ENCODE results near the gene CCDC186. TPM values are rescaled to one million over a fixed set of nuclear protein-coding genes. Genes with fewer than 3 reads are reported as not detected.

Gene CCDC186
- 27.7 TPM for total RNA-seq

- peak; percentile 97 for DNase-seq (ENCODE audit: low spot score)
These were observed at the start of gene CCDC186 for GRCh38 chr10:114173921-114174694. TSS of gene CCDC186 (minus strand) at chr10:114174203. CDS start at chr10:114163268, 10,935 bp downstream.

GRCh38 chr10:114223066-114223465, 49.1 kb upstream of the CCDC186 start:
- no peak for DNase-seq (ENCODE audit: low spot score)

GRCh38 chr10:114221235-114221634, 47.2 kb upstream of the CCDC186 start:
- DNase-seq (ENCODE audit: low spot score) = no peak

GRCh38 chr10:114220281-114220680, 46.3 kb upstream of the CCDC186 start:
- no peak for DNase-seq (ENCODE audit: low spot score)

- no peak for DNase-seq (ENCODE audit: low spot score)
These were observed 41.0 kb upstream of the CCDC186 start for GRCh38 chr10:114215033-114215432.

- no peak for DNase-seq (ENCODE audit: low spot score)
These were observed 38.1 kb upstream of the CCDC186 start for GRCh38 chr10:114212153-114212552.

GRCh38 chr10:114208351-114208750, 34.3 kb upstream of the CCDC186 start:
- DNase-seq (ENCODE audit: low spot score) = no peak

GRCh38 chr10:114207349-114207748, 33.3 kb upstream of the CCDC186 start:
- DNase-seq (ENCODE audit: low spot score) = no peak

GRCh38 chr10:114206902-114207301, 32.9 kb upstream of the CCDC186 start:
- DNase-seq (ENCODE audit: low spot score) = no peak

- DNase-seq (ENCODE audit: low spot score) = no peak
These were observed 28.8 kb upstream of the CCDC186 start for GRCh38 chr10:114202812-114203211.

GRCh38 chr10:114199239-114199638, 25.2 kb upstream of the CCDC186 start:
- no peak for DNase-seq (ENCODE audit: low spot score)

- no peak for DNase-seq (ENCODE audit: low spot score)
These were observed 21.1 kb upstream of the CCDC186 start for GRCh38 chr10:114195079-114195478.

- no peak for DNase-seq (ENCODE audit: low spot score)
These were observed 15.7 kb upstream of the CCDC186 start for GRCh38 chr10:114189700-114190099.

GRCh38 chr10:114188900-114189299, 14.9 kb upstream of the CCDC186 start:
- DNase-seq (ENCODE audit: low spot score) = no peak

- no peak for DNase-seq (ENCODE audit: low spot score)
These were observed 14.0 kb upstream of the CCDC186 start for GRCh38 chr10:114188001-114188400.

GRCh38 chr10:114184276-114184675, 10.3 kb upstream of the CCDC186 start:
- no peak for DNase-seq (ENCODE audit: low spot score)

GRCh38 chr10:114183563-114183962, 9.6 kb upstream of the CCDC186 start:
- no peak for DNase-seq (ENCODE audit: low spot score)

- no peak for DNase-seq (ENCODE audit: low spot score)
These were observed 8.0 kb upstream of the CCDC186 start for GRCh38 chr10:114181971-114182370.

GRCh38 chr10:114180937-114181336, 6.9 kb upstream of the CCDC186 start:
- no peak for DNase-seq (ENCODE audit: low spot score)

- DNase-seq (ENCODE audit: low spot score) = no peak
These were observed 5.7 kb upstream of the CCDC186 start for GRCh38 chr10:114179747-114180146.

- no peak for DNase-seq (ENCODE audit: low spot score)
These were observed 5.1 kb upstream of the CCDC186 start, which contains the start of gene TDRD1 for GRCh38 chr10:114179148-114179547. TSS of gene TDRD1 (plus strand) at chr10:114179353. CDS start at chr10:114187832, 8,479 bp downstream.

- no peak for DNase-seq (ENCODE audit: low spot score)
These were observed 2.5 kb upstream of the CCDC186 start for GRCh38 chr10:114176511-114176910.

- no peak for DNase-seq (ENCODE audit: low spot score)
These were observed 1.7 kb upstream of the CCDC186 start for GRCh38 chr10:114175667-114176066.

- DNase-seq (ENCODE audit: low spot score) = peak; percentile 39
These were observed 739 bp upstream of the CCDC186 start for GRCh38 chr10:114174695-114175188.
